Neuronal stem cell (in vitro differentiated cells): ENCODE measurements around the gene SLC6A19.

Experiments used
- DNase-seq: peaks from one replicate; pipeline ENCODE4 v3.0.0-alpha.2; 2013; ENCODE audit warnings: low spot score
- H2AFZ ChIP-seq: one replicate; pipeline ENCODE4 v1.6.1; 2013; ENCODE audit warnings: mild to moderate bottlenecking, low read length, inconsistent platforms
- H2AK5ac ChIP-seq: 2 replicates; pipeline ENCODE4 v1.6.1; 2013; ENCODE audit warnings: low read depth, mild to moderate bottlenecking, inconsistent platforms, low read length, moderate library complexity, mixed read lengths
- H2BK120ac ChIP-seq: 2 replicates; pipeline ENCODE4 v1.6.1; 2013; ENCODE audit warnings: low read depth, mild to moderate bottlenecking, inconsistent platforms, low read length, moderate library complexity, mixed read lengths
- H2BK12ac ChIP-seq: one replicate; pipeline ENCODE4 v1.6.1; 2013; ENCODE audit warnings: low read length, inconsistent platforms
- H2BK15ac ChIP-seq: 2 replicates; pipeline ENCODE4 v1.6.1; 2013; ENCODE audit warnings: mild to moderate bottlenecking, low read length, inconsistent platforms, mixed read lengths
- H2BK5ac ChIP-seq: one replicate; pipeline ENCODE4 v1.6.1; 2013; ENCODE audit warnings: inconsistent platforms, mild to moderate bottlenecking, low read length, moderate library complexity
- H3K14ac ChIP-seq: one replicate; pipeline ENCODE4 v1.6.1; 2013; ENCODE audit warnings: low read length, inconsistent platforms
- H3K18ac ChIP-seq: 2 replicates; pipeline ENCODE4 v1.6.1; 2013; ENCODE audit warnings: low read length, inconsistent platforms
- H3K23ac ChIP-seq: 2 replicates; pipeline ENCODE4 v1.6.1; 2013; ENCODE audit warnings: low read depth, mild to moderate bottlenecking, mixed read lengths, low read length, inconsistent platforms; ENCODE audit not compliant: poor library complexity
- H3K27ac ChIP-seq: replicated peaks from 3 replicates; pipeline ENCODE4 v1.5.1; 2013; ENCODE audit warnings: low read length, inconsistent platforms
- H3K27me3 ChIP-seq, 3 experiments: 2 replicates each; pipeline ENCODE4 v1.6.1; 2013; ENCODE audit warnings: low read length in 3 of 3, mild to moderate bottlenecking in 2 of 3, inconsistent platforms in 1 of 3, low read depth in 1 of 3, mixed read lengths in 1 of 3, moderate library complexity in 1 of 3; ENCODE audit not compliant: control insufficient read depth in 3 of 3, insufficient read depth in 3 of 3
- H3K36me3 ChIP-seq, 2 donors: replicated peaks in 1 of 2; 2 replicates each; pipeline ENCODE4 v1.6.1; 2013; ENCODE audit warnings: low read length in 2 of 2; ENCODE audit not compliant: control insufficient read depth in 2 of 2, insufficient read depth in 2 of 2
- H3K4ac ChIP-seq: 2 replicates; pipeline ENCODE4 v1.6.1; 2013; ENCODE audit warnings: inconsistent platforms, mild to moderate bottlenecking, low read length, moderate library complexity
- H3K4me1 ChIP-seq, 2 donors: 1 replicate in 1 of 2; 2 replicates in 1 of 2; pipeline ENCODE4 v1.6.1; 2013; ENCODE audit warnings: low read length in 2 of 2, low read depth in 1 of 2; ENCODE audit not compliant: control insufficient read depth in 2 of 2, insufficient read depth in 1 of 2
- H3K4me2 ChIP-seq: one replicate; pipeline ENCODE4 v1.6.1; 2013; ENCODE audit warnings: mild to moderate bottlenecking, low read length, inconsistent platforms; ENCODE audit not compliant: insufficient read depth, poor library complexity, severe bottlenecking
- H3K4me3 ChIP-seq, 2 donors: 2 replicates each; pipeline ENCODE4 v1.5.1; 2013; ENCODE audit warnings: low read length in 2 of 2, mild to moderate bottlenecking in 2 of 2, inconsistent platforms in 1 of 2, moderate library complexity in 1 of 2
- H3K79me1 ChIP-seq: one replicate; pipeline ENCODE4 v1.6.1; 2013; ENCODE audit warnings: low read depth, mild to moderate bottlenecking, inconsistent platforms, low read length, moderate library complexity
- H3K9ac ChIP-seq: one replicate; pipeline ENCODE4 v1.6.1; 2013; ENCODE audit warnings: mild to moderate bottlenecking, low read depth, low read length, inconsistent platforms; ENCODE audit not compliant: poor library complexity
- H3K9me3 ChIP-seq, 2 donors: replicated peaks in 1 of 2; 2 replicates each; pipeline versions ENCODE3 to v1.6.1; 2013; ENCODE audit warnings: low read length in 2 of 2, mild to moderate bottlenecking in 2 of 2, inconsistent platforms in 1 of 2, low read depth in 1 of 2, mixed read lengths in 1 of 2, moderate library complexity in 1 of 2; ENCODE audit not compliant: control insufficient read depth in 2 of 2, insufficient read depth in 1 of 2
- H4K8ac ChIP-seq: one replicate; pipeline ENCODE4 v1.6.1; 2013; ENCODE audit warnings: low read depth, mild to moderate bottlenecking, inconsistent platforms, low read length, moderate library complexity
- H4K91ac ChIP-seq: one replicate; pipeline ENCODE4 v1.6.1; 2013; ENCODE audit warnings: low read length, low read depth, mild to moderate bottlenecking, inconsistent platforms; ENCODE audit not compliant: poor library complexity
- WGBS, 2 donors: extraction: QIAGEN DNeasy Blood & Tissue Kit; methylation state at CpG; one replicate each; pipeline ENCODE4 v1.1.7; 2013; ENCODE audit warnings: missing lambda C conversion rate in 2 of 2, mixed read lengths in 1 of 2; ENCODE audit not compliant: insufficient read length in 2 of 2, insufficient replicate concordance in 1 of 2; ENCODE audit errors: extremely low coverage in 2 of 2; 5-methylcytosine and 5-hydroxymethylcytosine counted together

Gene SLC6A19

GRCh38 chr5:1202026-1202797 is 817 bp downstream of the SLC6A19 start:
- Histone ChIP-seq H3K18ac (peak overlapping the region; percentile 57), H2AFZ (no peak overlapping the region), H3K9ac (no peak overlapping the region), H3K14ac (peak overlapping the region; percentile 79), H4K8ac (no peak overlapping the region), H3K4me3 (no peak overlapping the region), H3K4me1 (peaks cover 0 to 8% of the 10 kb centered on the region in 2 donors), H3K27me3 (peaks cover 0 to 34% (median 0%) of the 10 kb centered on the region in 3 experiments), H2BK12ac (no peak overlapping the region), H3K27ac (no peak overlapping the region), H3K79me1 (peaks cover 1% of the 10 kb centered on the region), H2AK5ac (no peak overlapping the region), H2BK5ac (peak overlapping the region; percentile 62), H3K9me3 (no peaks in the 10 kb centered on the region), H3K4me2 (no peak overlapping the region), H3K4ac (no peak overlapping the region), H3K23ac (peak overlapping the region; percentile 87), H2BK15ac (no peak overlapping the region), H3K36me3 (no peaks in the 10 kb centered on the region), H2BK120ac (no peak overlapping the region), H4K91ac (no peak overlapping the region)
- WGBS, 2 donors, result no CpG with 5 or more reads among the region's 26 CpGs
- no peak for DNase-seq

DNA sequence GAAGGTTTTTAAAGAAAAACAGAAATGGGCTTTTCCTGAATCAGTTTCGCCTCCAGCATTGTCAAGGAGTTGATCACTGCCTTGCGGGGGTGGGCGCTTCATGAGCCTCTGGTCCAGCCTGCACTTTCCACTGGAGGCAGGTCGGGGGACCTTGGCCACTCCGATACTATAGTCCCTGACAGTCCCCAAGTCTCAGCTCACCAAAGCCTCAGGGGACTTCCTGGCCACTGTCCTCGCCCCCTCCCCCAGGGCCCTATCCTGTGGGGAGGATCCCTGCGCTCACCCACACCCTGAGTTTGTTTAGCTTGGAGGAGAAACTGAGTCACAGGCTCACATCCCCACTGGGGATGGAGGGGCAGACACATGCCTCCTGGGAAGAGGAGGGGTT is 1.4 kb downstream of the SLC6A19 start:
- H4K8ac ChIP-seq, result no peak overlapping the region
- no peak for DNase-seq
- no peak overlapping the region for H2BK120ac ChIP-seq
- no peak overlapping the region for H2AK5ac ChIP-seq
- H3K27me3 ChIP-seq, result peaks cover 0 to 40% (median 0%) of the 10 kb centered on the region in 3 experiments
- H4K91ac ChIP-seq, result no peak overlapping the region
- no peak overlapping the region for H3K23ac ChIP-seq
- no peaks in the 10 kb centered on the region for H3K36me3 ChIP-seq
- no peak overlapping the region for H3K27ac ChIP-seq
- no CpG with 5 or more reads among the region's 7 CpGs for WGBS, 2 donors
- no peak overlapping the region for H2BK12ac ChIP-seq
- H3K18ac ChIP-seq, result no peak overlapping the region
- H2BK5ac ChIP-seq, result no peak overlapping the region
- H2AFZ ChIP-seq, result no peak overlapping the region
- H3K79me1 ChIP-seq, result peaks cover 1% of the 10 kb centered on the region
- no peak overlapping the region for H3K9ac ChIP-seq
- H2BK15ac ChIP-seq, result no peak overlapping the region
- H3K4ac ChIP-seq, result no peak overlapping the region
- H3K14ac ChIP-seq, result no peak overlapping the region
- H3K4me1 ChIP-seq, result peaks cover 0 to 8% of the 10 kb centered on the region in 2 donors
- no peak overlapping the region for H3K4me2 ChIP-seq
- H3K9me3 ChIP-seq, result no peaks in the 10 kb centered on the region
- no peak overlapping the region for H3K4me3 ChIP-seq

- Histone ChIP-seq H2BK12ac (no peak overlapping the region), H2AK5ac (peak overlapping the region; percentile 90), H3K36me3 (no peaks in the 10 kb centered on the region), H3K27ac (no peak overlapping the region), H3K18ac (peak overlapping the region; percentile 69), H4K91ac (no peak overlapping the region), H3K23ac (no peak overlapping the region), H3K14ac (no peak overlapping the region), H2BK15ac (peak overlapping the region; percentile 97), H2BK120ac (no peak overlapping the region), H3K9me3 (no peaks in the 10 kb centered on the region), H3K4ac (no peak overlapping the region), H3K4me3 (no peak overlapping the region), H3K9ac (peak overlapping the region; percentile 44), H3K79me1 (peaks cover 1% of the 10 kb centered on the region), H3K4me2 (no peak overlapping the region), H3K27me3 (peaks cover 0 to 47% (median 0%) of the 10 kb centered on the region in 3 experiments), H2BK5ac (no peak overlapping the region), H3K4me1 (peaks cover 0 to 8% of the 10 kb centered on the region in 2 donors), H2AFZ (no peak overlapping the region), H4K8ac (no peak overlapping the region)
- DNase-seq, result no peak
- no CpG with 5 or more reads among the region's 24 CpGs for WGBS, 2 donors
Observed at GRCh38 chr5:1203311-1203967, 2.0 kb downstream of the SLC6A19 start.

GRCh38 chr5:1203968-1204692 is 2.7 kb downstream of the SLC6A19 start:
- DNase-seq, result no peak
- Histone ChIP-seq H3K18ac (peak overlapping the region; percentile 67), H3K79me1 (peaks cover 1% of the 10 kb centered on the region), H4K8ac (no peak overlapping the region), H3K4ac (no peak overlapping the region), H4K91ac (no peak overlapping the region), H2BK120ac (no peak overlapping the region), H2BK15ac (peak overlapping the region; percentile 97), H3K4me2 (no peak overlapping the region), H2BK5ac (peak overlapping the region; percentile 96), H3K27me3 (peaks cover 0 to 48% (median 0%) of the 10 kb centered on the region in 3 experiments), H2AK5ac (peak overlapping the region; percentile 90), H3K23ac (peak overlapping the region; percentile 23), H3K9ac (no peak overlapping the region), H3K27ac (no peak overlapping the region), H3K36me3 (no peaks in the 10 kb centered on the region), H2AFZ (no peak overlapping the region), H3K4me3 (no peak overlapping the region), H2BK12ac (no peak overlapping the region), H3K14ac (no peak overlapping the region), H3K4me1 (peaks cover 0 to 8% of the 10 kb centered on the region in 2 donors), H3K9me3 (no peaks in the 10 kb centered on the region)
- no CpG with 5 or more reads among the region's 25 CpGs for WGBS, 2 donors
